Erythroblast (primary cell): ENCODE measurements around the gene CYSRT1.

Experiments
- GATA1 ChIP-seq: IDR thresholded peaks from 2 replicates; pipeline ENCODE4 v1.6.1; 2011; ENCODE audit warnings: low read depth, mild to moderate bottlenecking, control low read depth, low read length, moderate library complexity
- POLR2A ChIP-seq: IDR thresholded peaks from 2 replicates; pipeline ENCODE4 v1.6.1; 2011; ENCODE audit warnings: mild to moderate bottlenecking, low read length

- TF ChIP-seq POLR2A (no peak), GATA1 (no peak)
Measured at GRCh38 chr9:137263506-137263905, 38.5 kb downstream of the CYSRT1 start.
